GM12878 (cell line): Measurements from ENCODE around the gene BMPR1B. TPM values are rescaled to one million over a fixed set of nuclear protein-coding genes. Genes with fewer than 3 reads are reported as not detected.

Experiments used
- ATAC-seq: fragments of 200-7000 bp; cut with Tn5 transposase; 3 replicates; pipeline ENCODE4 v1.9.1; 2020; ENCODE audit warnings: mild to moderate bottlenecking, moderate library complexity
- BruUV-seq: library from RNA; stranded (reverse); fragments of 400-500 nt; replicated peaks from 2 replicates; lab custom pipeline; 2021; lab: Mats Ljungman, UMichigan
- CTCF ChIA-PET: fragments of 300-600 bp; sonication (Branson Sonifier 250); formaldehyde crosslinking; extraction: SDS; loops from one replicate; lab custom pipeline; 2021; ENCODE audit warnings: inconsistent platforms; lab: Yijun Ruan, JAX
- POLR2A ChIA-PET: fragments of 350-600 bp; formaldehyde crosslinking; extraction: SDS; loops from one replicate; lab custom pipeline; 2021; ENCODE audit warnings: inconsistent platforms; lab: Charles Lee
- RAD21 ChIA-PET: fragments of 300-600 bp; sonication (Branson Sonifier 250); formaldehyde crosslinking; loops from one replicate; lab custom pipeline; 2023; ENCODE audit warnings: antibody characterized with exemption; ENCODE audit not compliant: unreplicated experiment; lab: Charles Lee
- SMC1A ChIA-PET: fragments of 300-600 bp; sonication (Branson Sonifier 250); formaldehyde crosslinking; loops from one replicate; lab custom pipeline; 2023; ENCODE audit not compliant: unreplicated experiment, uncharacterized antibody; lab: Charles Lee
- DNase-seq: peaks from one replicate; pipeline ENCODE4 v3.0.0-alpha.2; 2011; ENCODE audit warnings: low read depth, low spot score
- FAIRE-seq: peaks from 3 replicates; lab custom pipeline; 2011; peaks lifted over from hg19 to GRCh38; lab: Jason Lieb, UNC
- H2AFZ ChIP-seq: 2 replicates; pipeline ENCODE4 v1.6.0; 2011; ENCODE audit warnings: low read depth, low read length, control low read depth; ENCODE audit not compliant: control insufficient read depth
- H3K27ac ChIP-seq: 2 replicates; pipeline ENCODE4 v1.5.1; 2011; ENCODE audit warnings: control low read depth; ENCODE audit not compliant: control insufficient read depth, insufficient read depth
- H3K27me3 ChIP-seq, 2 experiments: replicated peaks in 1 of 2; 2 replicates each; pipeline versions ENCODE4 v1.6.0 to v1.6.1; 2011; ENCODE audit warnings: low read length in 1 of 2; ENCODE audit not compliant: control insufficient read depth in 2 of 2, insufficient read depth in 2 of 2
- H3K36me3 ChIP-seq, 2 experiments: 2 replicates each; pipeline ENCODE4 v1.5.1; 2011; ENCODE audit warnings: low read length in 1 of 2; ENCODE audit not compliant: control insufficient read depth in 2 of 2, insufficient read depth in 2 of 2
- H3K4me1 ChIP-seq: 2 replicates; pipeline ENCODE4 v1.6.1; 2011; ENCODE audit warnings: mild to moderate bottlenecking, low read length, moderate library complexity, mixed read lengths; ENCODE audit not compliant: control insufficient read depth, insufficient read depth
- H3K4me2 ChIP-seq: 2 replicates; pipeline ENCODE4 v1.6.0; 2011; ENCODE audit warnings: control low read depth; ENCODE audit not compliant: control insufficient read depth, insufficient read depth
- H3K4me3 ChIP-seq: fragments of 200-600 bp; sonication (generic); 2 replicates; pipeline ENCODE4 v1.5.1; 2016
- H3K79me2 ChIP-seq: 2 replicates; pipeline ENCODE4 v1.6.0; 2011; ENCODE audit warnings: low read length; ENCODE audit not compliant: control insufficient read depth, insufficient read depth
- H3K9ac ChIP-seq: 2 replicates; pipeline ENCODE4 v1.8.0; 2011; ENCODE audit warnings: low read length, control low read depth, mixed read lengths; ENCODE audit not compliant: control insufficient read depth, insufficient read depth
- H3K9me3 ChIP-seq: replicated peaks from 3 replicates; pipeline ENCODE4 v1.5.1; 2011; ENCODE audit warnings: mild to moderate bottlenecking, low read length; ENCODE audit not compliant: control insufficient read depth, insufficient read depth
- H4K20me1 ChIP-seq: 2 replicates; pipeline ENCODE4 v1.6.0; 2011; ENCODE audit not compliant: control insufficient read depth, insufficient read depth
- CHD4 ChIP-seq: fragments of 200-600 bp; sonication (generic); IDR thresholded peaks from 2 replicates; pipeline ENCODE4 v1.6.1; 2016; ENCODE audit warnings: mild to moderate bottlenecking
- EP300 ChIP-seq, 2 experiments: fragments of 150-350 bp in 1 of 2; IDR thresholded peaks; 2 replicates each; pipeline ENCODE4 v1.6.1; 2011 to 2012; ENCODE audit warnings: low read depth in 2 of 2, low read length in 2 of 2, borderline replicate concordance in 1 of 2, improper control_type of control experiment in 1 of 2, inconsistent platforms in 1 of 2; ENCODE audit not compliant: control insufficient read depth in 1 of 2
- ETV6 ChIP-seq, 2 experiments: fragments of 450-650 bp in 1 of 2; IDR thresholded peaks in 1 of 2; conservative IDR thresholded peaks in 1 of 2; 2 replicates each; pipeline ENCODE4 v1.6.1; 2014; ENCODE audit warnings: antibody characterized with exemption in 1 of 2, borderline replicate concordance in 1 of 2, low read depth in 1 of 2, mild to moderate bottlenecking in 1 of 2, moderate library complexity in 1 of 2
- FOXM1 ChIP-seq: IDR thresholded peaks from 2 replicates; pipeline ENCODE4 v1.6.1; 2012; ENCODE audit warnings: low read depth, mild to moderate bottlenecking, inconsistent platforms, low read length, moderate library complexity
- HSF1 ChIP-seq: fragments of 150-350 bp; IDR thresholded peaks from 2 replicates; pipeline ENCODE4 v1.6.1; 2014; ENCODE audit warnings: mild to moderate bottlenecking, low read depth, low read length
- IRF5 ChIP-seq: fragments of 450-650 bp; IDR thresholded peaks from 2 replicates; pipeline ENCODE4 v1.6.1; 2017; ENCODE audit warnings: borderline replicate concordance
- MEF2B ChIP-seq: fragments of 450-650 bp; IDR thresholded peaks from 2 replicates; pipeline ENCODE4 v1.6.1; 2018; ENCODE audit warnings: mild to moderate bottlenecking, moderate library complexity; ENCODE audit not compliant: partially characterized antibody, poor library complexity, severe bottlenecking
- NBN ChIP-seq: fragments of 450-650 bp; IDR thresholded peaks from 2 replicates; pipeline ENCODE4 v1.6.1; 2016
- NR2C2 ChIP-seq: IDR thresholded peaks from 2 replicates; pipeline ENCODE4 v1.6.1; 2011; ENCODE audit warnings: borderline replicate concordance, low read depth; ENCODE audit not compliant: control insufficient read depth, insufficient read length
- PRDM15 ChIP-seq: fragments of 450-650 bp; formaldehyde crosslinking; IDR thresholded peaks from 2 replicates; pipeline ENCODE4 v1.4.0; 2020; ENCODE audit warnings: mild to moderate bottlenecking, moderate library complexity
- RCOR1 ChIP-seq: conservative IDR thresholded peaks from 2 replicates; pipeline ENCODE4 v1.6.1; 2012; ENCODE audit warnings: low read depth, low read length, improper control_type of control experiment
- SREBF2 ChIP-seq: IDR thresholded peaks from 2 replicates; pipeline ENCODE4 v1.6.1; 2012; ENCODE audit warnings: mild to moderate bottlenecking, low read length
- USF2 ChIP-seq: IDR thresholded peaks from 2 replicates; pipeline ENCODE4 v1.6.1; 2011; ENCODE audit warnings: low read depth, low read length, improper control_type of control experiment, borderline replicate concordance
- ZBED1 ChIP-seq: IDR thresholded peaks from 2 replicates; pipeline ENCODE4 v1.6.1; 2016; ENCODE audit warnings: borderline replicate concordance
- ZZZ3 ChIP-seq: IDR thresholded peaks from 2 replicates; pipeline ENCODE4 v1.6.1; 2011; ENCODE audit warnings: low read depth; ENCODE audit not compliant: control insufficient read depth, insufficient read length
- WGBS: methylation state at CpG from one replicate; pipeline ENCODE4 v1.1.6; 2016; ENCODE audit warnings: low lambda C conversion rate; ENCODE audit not compliant: insufficient replicate concordance, insufficient coverage; ENCODE audit errors: missing lambda C conversion rate; 5-methylcytosine and 5-hydroxymethylcytosine counted together
- in situ Hi-C: fragments of 300-500 bp; cut with MboI; formaldehyde crosslinking; loops from 9 replicates; pipeline ENCODE4 v1.14.3; 2018; ENCODE audit warnings: mixed read lengths
- intact Hi-C: fragments of 100-400 bp; cut with micrococcal nuclease; formaldehyde crosslinking; loops from one replicate; pipeline ENCODE4 v1.14.2; 2022; ENCODE audit not compliant: unreplicated experiment
- polyA plus RNA-seq, 11 experiments: library from polyadenylated mRNA; depleted of rRNA in 4 of 11; unstranded in 6 of 11; stranded (reverse) in 5 of 11; fragments of >200 nt; fragmentation: Nextera tagmentation in 4 of 11; fragmentation: Illumina TruSeq in 1 of 11; extraction: Ambion mirVana in 4 of 11; extraction: Trizol in 1 of 11; gene quantifications; 1 replicate in 1 of 11; 2 replicates in 10 of 11; pipeline versions ENCODE4 v1.2.1 to v1.2.3, GENCODE V29; 2011 to 2016; ENCODE audit warnings: inconsistent platforms in 2 of 11, missing spikeins in 2 of 11, low read depth in 1 of 11
- total RNA-seq, 4 experiments: library from RNA; depleted of rRNA in 3 of 4; stranded (reverse); fragments of >200 nt in 3 of 4; fragmentation: Illumina TruSeq in 1 of 4; extraction: Trizol in 1 of 4; gene quantifications; 2 replicates each; pipeline versions ENCODE4 v1.2.1 to v1.2.3, GENCODE V29; 2013 to 2021

Gene BMPR1B
- total and polyA plus RNA-seq, 10 of the 15 experiments (the other 5 are each of a cell fraction or from before 2014, with no cell fraction given), result not detected

- Histone ChIP-seq H2AFZ (no peak overlapping the region), H3K79me2 (no peaks in the 10 kb centered on the region), H3K36me3 (no peaks in the 10 kb centered on the region), H3K27me3 (no peaks in the 10 kb centered on the region; a peak in 1 of 4 replicates), H3K27ac (no peak overlapping the region), H3K9ac (no peak overlapping the region), H3K9me3 (no peaks in the 10 kb centered on the region), H4K20me1 (no peaks in the 10 kb centered on the region), H3K4me3 (no peak overlapping the region), H3K4me1 (no peaks in the 10 kb centered on the region), H3K4me2 (no peak overlapping the region)
- ChIA-PET SMC1A (no interaction called here), CTCF (interaction anchor here (1.1 kb wide), 1 partner anchor 9 kb away, joined by 3 read pairs; no protein-coding TSS in a partner anchor), POLR2A (no interaction called here), RAD21 (no interaction called here)
- WGBS, result 16% methylated on average over 12 of the region's 12 CpGs
- no peak for ATAC-seq
- intact Hi-C loops, result loop anchor here (10.0 kb wide), 2 partner anchors 583 to 683 kb away; partner anchors contain the start of gene PDHA2
- in situ Hi-C loops, result loop anchor here (10.0 to 25.0 kb wide), 2 partner anchors 875 to 1183 kb away; no protein-coding TSS in a partner anchor
- no peak for FAIRE-seq
- BruUV-seq, result no TSS peak
- no peak for DNase-seq
- TF ChIP-seq USF2 (no peak), EP300 (IDR thresholded peaks at IDR 0.05; ENCODE audit: borderline replicate concordance in 1 of 2, control insufficient read depth in 1 of 2, low read depth in 2 of 2, low read length in 2 of 2) (no peak), CHD4 (no peak), RCOR1 (no peak), PRDM15 (no peak), ZZZ3 (no peak), FOXM1 (no peak), NR2C2 (no peak), MEF2B (no peak), SREBF2 (no peak), ETV6 (conservative IDR thresholded peaks at IDR 0.05 in 1 of 2, IDR thresholded peaks at IDR 0.05 in 1 of 2; ENCODE audit: borderline replicate concordance in 1 of 2, low read depth in 1 of 2) (no peak), ZBED1 (no peak), NBN (no peak), HSF1 (no peak), IRF5 (no peak)
Observed at GRCh38 chr4:95161781-95162469, 404.2 kb downstream of the BMPR1B start.
